Kidney capillary endothelial cell (primary cell): ENCODE results near the gene CFAP161.

ENCODE experiments used
- DNase-seq: peaks from one replicate; pipeline ENCODE4 v3.0.0-alpha.2; 2018; ENCODE audit warnings: low spot score

The CFAP161 gene

GRCh38 chr15:81133782-81134461 is at the start of gene CFAP161:
Gene CFAP161 (plus strand): TSS chr15:81134270. CDS start chr15:81134330, 60 bp downstream.
- DNase-seq, result peak; percentile 30

DNA sequence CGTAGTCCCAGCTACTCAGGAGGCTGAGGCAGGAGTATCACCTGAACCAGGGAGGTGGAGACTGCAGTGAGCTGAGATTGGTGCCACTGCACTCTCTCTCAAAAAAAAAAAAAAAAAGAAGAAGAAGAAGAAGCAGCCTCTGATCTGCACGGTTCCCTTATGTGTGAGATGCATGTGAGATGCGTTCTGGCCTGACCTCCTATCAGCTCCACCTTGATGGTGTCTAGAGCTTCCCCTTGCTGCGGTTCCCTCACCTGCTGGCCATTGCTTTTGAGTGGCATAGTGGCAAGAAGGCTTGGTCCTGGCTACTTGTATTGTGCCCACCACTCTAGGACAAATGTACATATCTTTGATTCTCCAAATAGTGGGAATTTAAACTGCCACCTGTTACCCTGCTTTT is 49.4 kb upstream of the CFAP161 start:
- no peak for DNase-seq

- peak; percentile 51 for DNase-seq
Measured at GRCh38 chr15:81085213-81085612, 48.9 kb upstream of the CFAP161 start.

DNA sequence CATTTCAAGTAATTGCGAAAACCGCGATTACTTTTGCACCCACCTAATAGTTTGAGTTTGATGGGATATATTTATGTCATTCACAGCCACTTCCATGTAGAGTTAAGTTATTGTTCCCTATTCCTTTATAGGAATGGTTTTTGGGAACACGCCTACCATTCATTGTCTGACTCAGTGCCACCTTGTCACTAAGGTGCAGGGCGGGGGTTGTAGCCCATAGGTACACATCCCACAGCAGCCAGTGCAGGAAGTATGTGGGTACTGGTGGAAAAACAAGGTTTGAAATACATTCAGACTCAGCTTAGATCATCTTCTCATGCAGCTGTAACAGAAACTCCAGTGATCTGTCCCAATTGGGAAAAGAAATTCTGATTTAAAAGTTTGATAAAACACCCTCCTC is 48.2 kb upstream of the CFAP161 start:
- DNase-seq, result no peak

DNA sequence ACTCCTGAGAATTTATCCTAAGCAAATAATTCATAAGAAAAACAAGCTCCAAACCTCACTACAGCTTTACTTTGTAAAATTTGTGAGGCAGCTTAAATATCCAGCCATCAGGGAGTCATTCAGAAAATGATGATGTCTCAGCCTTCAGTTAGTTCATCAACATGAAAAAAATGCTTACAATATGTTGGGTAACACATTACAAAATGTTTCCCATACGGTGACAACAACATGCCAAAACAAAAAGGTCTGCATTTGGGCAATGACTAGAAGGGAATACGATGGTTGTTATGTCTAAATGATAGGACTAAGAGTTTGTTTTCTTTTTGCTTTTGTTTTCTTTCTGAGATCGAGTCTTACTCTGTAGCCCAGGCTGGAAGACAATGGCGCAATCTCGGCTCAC is 47.0 kb upstream of the CFAP161 start:
- no peak for DNase-seq

DNA sequence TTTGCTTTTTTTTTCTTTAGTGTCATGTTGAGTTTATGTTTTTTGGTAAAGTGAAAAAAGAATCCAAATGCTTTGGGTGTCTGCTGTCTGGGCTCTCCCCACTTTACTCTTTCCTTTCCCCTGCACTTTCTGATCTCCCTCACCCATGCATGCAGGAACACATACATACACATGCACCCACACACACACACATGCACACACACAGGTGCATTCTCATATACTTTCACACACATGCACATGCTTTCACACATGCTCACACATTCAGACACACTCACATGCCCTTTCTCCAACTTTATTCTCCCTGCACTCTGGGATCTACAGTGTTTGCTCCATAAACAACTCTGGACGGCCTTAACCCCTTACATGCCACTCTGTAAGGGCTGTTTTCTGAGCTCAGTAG is 46.4 kb upstream of the CFAP161 start:
- no peak for DNase-seq

DNA sequence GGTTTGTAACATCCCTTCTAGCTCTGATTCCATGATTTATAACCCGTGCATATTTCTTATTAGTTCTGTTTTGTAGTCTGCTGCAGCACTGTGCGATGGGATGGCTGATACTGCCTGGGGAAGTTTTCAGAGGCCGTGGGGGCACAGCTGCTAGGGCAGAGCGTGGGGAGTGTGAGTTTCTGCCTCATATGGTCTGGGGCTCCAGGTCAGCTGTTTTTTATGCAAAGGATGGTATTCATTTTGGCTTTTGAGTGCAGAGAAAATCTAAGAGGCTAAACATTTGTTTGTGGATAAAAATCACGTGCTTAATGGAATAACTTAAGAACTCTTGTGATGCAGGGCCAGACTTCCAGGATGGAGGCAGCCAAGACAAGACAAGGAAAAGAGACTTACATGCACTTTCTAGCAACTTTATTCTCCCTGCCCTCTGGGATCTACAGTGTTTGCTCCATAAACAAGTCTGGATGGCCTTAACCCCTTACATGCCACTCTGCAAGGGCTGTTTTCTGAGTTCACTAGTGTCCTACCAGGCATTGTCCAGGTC is 45.5 kb upstream of the CFAP161 start:
- no peak for DNase-seq

- DNase-seq, result peak; percentile 97
Measured at GRCh38 chr15:81091889-81092558, 42.0 kb upstream of the CFAP161 start.

- DNase-seq, result no peak
Measured at GRCh38 chr15:81092559-81092902, 41.5 kb upstream of the CFAP161 start.

- DNase-seq, result no peak
Measured at GRCh38 chr15:81093961-81094360, 40.1 kb upstream of the CFAP161 start.

GRCh38 chr15:81095690-81096365 is 38.2 kb upstream of the CFAP161 start:
- DNase-seq, result no peak

GRCh38 chr15:81096398-81096797 is 37.7 kb upstream of the CFAP161 start:
- DNase-seq, result no peak

GRCh38 chr15:81097116-81097889 is 36.8 kb upstream of the CFAP161 start:
- DNase-seq, result no peak

- DNase-seq, result no peak
Measured at GRCh38 chr15:81097890-81098280, 36.2 kb upstream of the CFAP161 start.

- DNase-seq, result no peak
Measured at GRCh38 chr15:81098349-81098748, 35.7 kb upstream of the CFAP161 start.

DNA sequence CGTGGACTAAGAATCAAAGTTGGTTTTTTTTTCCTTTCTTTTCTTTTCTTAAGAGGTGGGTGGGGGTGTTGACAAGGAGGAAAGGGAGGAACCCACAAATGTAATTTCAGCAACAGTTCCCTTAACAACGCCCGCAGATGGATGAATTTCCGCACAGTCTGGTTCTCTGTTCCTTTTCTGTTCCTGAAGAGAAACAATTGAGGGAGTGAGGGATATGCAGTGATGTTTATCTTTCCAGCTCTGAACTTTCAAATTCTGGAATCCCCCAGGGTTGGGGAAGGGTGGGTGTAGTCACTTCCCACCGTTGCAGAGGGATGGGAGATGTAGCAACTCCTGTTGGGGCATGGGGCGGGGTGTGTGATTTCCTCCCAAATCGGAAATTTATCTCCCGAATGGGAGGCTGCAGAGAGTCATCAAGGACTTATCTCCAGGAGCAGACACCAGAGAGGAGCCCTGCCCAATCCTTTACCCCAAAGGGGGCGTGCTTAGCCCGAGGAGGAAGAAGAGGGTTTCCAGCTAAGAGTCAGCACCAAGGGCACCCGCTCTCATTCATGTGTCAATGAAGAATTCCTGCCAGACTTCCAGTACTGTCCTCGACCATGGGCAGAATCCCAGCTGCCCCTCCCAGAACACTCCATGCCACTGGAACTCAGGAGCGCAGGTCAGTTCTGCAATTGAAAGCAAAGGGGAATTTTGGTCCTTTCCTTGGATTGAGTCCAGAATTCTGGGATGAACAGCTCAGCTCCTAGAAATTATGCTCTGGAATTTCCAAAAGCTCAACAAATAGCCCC is 35.0 kb upstream of the CFAP161 start:
- no peak for DNase-seq

GRCh38 chr15:81101894-81102815 is 31.9 kb upstream of the CFAP161 start:
- no peak for DNase-seq

GRCh38 chr15:81103857-81104256 is 30.2 kb upstream of the CFAP161 start:
- no peak for DNase-seq

DNA sequence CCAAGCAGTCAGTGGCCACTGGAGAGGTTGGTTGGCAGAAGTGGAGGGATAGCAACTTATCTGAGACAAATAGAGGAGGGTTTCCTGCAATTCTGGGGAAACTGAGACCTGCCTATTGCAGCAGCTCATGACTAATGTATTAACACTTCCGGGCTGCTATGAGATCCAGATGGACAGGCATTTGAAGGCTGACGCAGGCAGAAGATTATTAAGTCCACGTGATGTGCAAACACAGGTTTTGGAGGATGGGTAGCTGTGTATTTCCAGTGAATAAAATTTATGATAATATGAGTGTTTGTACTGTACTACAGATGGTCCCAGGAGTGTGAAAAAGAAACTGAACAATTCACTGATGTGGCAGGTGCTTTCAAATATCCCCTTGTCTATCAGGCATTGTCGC is 28.5 kb upstream of the CFAP161 start:
- DNase-seq, result no peak

- peak; percentile 76 for DNase-seq
Measured at GRCh38 chr15:81106560-81106959, 27.5 kb upstream of the CFAP161 start.
